Hepatocyte (in vitro differentiated cells): ENCODE data around the gene L3MBTL3. TPM values are rescaled to one million over a fixed set of nuclear protein-coding genes. Genes with fewer than 3 reads are reported as not detected.
"Not testable (repeated sequence)": the region's sequence is repeated elsewhere in the genome, so short reads cannot be mapped to it uniquely, and the experiment has no call there.

Experiments used
- DNase-seq: peaks from one replicate; pipeline ENCODE4 v3.0.0-alpha.2; 2016; ENCODE audit warnings: low spot score
- H2AFZ ChIP-seq: fragments of 200-600 bp; sonication (generic); 2 replicates; pipeline ENCODE4 v1.6.0; 2016; ENCODE audit warnings: antibody characterized with exemption, mild to moderate bottlenecking
- H3K27ac ChIP-seq: fragments of 200-600 bp; sonication (generic); 2 replicates; pipeline ENCODE4 v1.5.1; 2016; ENCODE audit warnings: mild to moderate bottlenecking
- H3K27me3 ChIP-seq: fragments of 200-600 bp; sonication (generic); 2 replicates; pipeline ENCODE4 v1.6.1; 2016
- H3K36me3 ChIP-seq: fragments of 200-600 bp; sonication (generic); replicated peaks from 2 replicates; pipeline ENCODE4 v1.5.1; 2016; ENCODE audit warnings: low read depth; ENCODE audit not compliant: insufficient read depth
- H3K4me1 ChIP-seq: fragments of 200-600 bp; sonication (generic); 2 replicates; pipeline ENCODE4 v1.5.1; 2016; ENCODE audit warnings: mild to moderate bottlenecking, moderate library complexity; ENCODE audit not compliant: insufficient read depth
- H3K4me2 ChIP-seq: fragments of 200-600 bp; sonication (generic); 2 replicates; pipeline ENCODE4 v1.6.0; 2016
- H3K4me3 ChIP-seq: fragments of 200-600 bp; sonication (generic); 2 replicates; pipeline ENCODE4 v1.5.1; 2016; ENCODE audit warnings: mild to moderate bottlenecking
- H3K79me2 ChIP-seq: fragments of 200-600 bp; sonication (generic); 2 replicates; pipeline ENCODE4 v1.6.0; 2017; ENCODE audit warnings: mild to moderate bottlenecking
- H3K9me2 ChIP-seq: fragments of 200-600 bp; sonication (generic); replicated peaks from 2 replicates; pipeline ENCODE4 v1.6.0; 2017; ENCODE audit warnings: mild to moderate bottlenecking; ENCODE audit not compliant: insufficient read depth
- H3K9me3 ChIP-seq: fragments of 200-600 bp; sonication (generic); 2 replicates; pipeline ENCODE4 v1.5.1; 2016; ENCODE audit warnings: low read depth, mild to moderate bottlenecking
- H4K20me1 ChIP-seq: fragments of 200-600 bp; sonication (generic); 2 replicates; pipeline ENCODE4 v1.6.0; 2016; ENCODE audit warnings: mild to moderate bottlenecking; ENCODE audit not compliant: insufficient read depth, poor library complexity, severe bottlenecking
- CTCF ChIP-seq: fragments of 200-600 bp; sonication (generic); IDR thresholded peaks from 2 replicates; pipeline ENCODE4 v1.5.1; 2016; ENCODE audit warnings: antibody characterized with exemption, mild to moderate bottlenecking; ENCODE audit not compliant: poor library complexity
- EZH2 ChIP-seq: fragments of 200-600 bp; sonication (generic); IDR thresholded peaks from 2 replicates; pipeline ENCODE4 v1.6.1; 2016; ENCODE audit warnings: antibody characterized with exemption, mild to moderate bottlenecking, borderline replicate concordance
- EZH2phosphoT487 ChIP-seq: fragments of 200-600 bp; sonication (generic); IDR thresholded peaks from one replicate; pipeline ENCODE4 v1.6.1; 2018; ENCODE audit warnings: antibody characterized with exemption, mild to moderate bottlenecking, low read depth, moderate library complexity; ENCODE audit not compliant: unreplicated experiment, severe bottlenecking
- WGBS: methylation state at CpG from one replicate; pipeline ENCODE4 v1.1.6; 2016; ENCODE audit warnings: low lambda C conversion rate; ENCODE audit errors: missing lambda C conversion rate; 5-methylcytosine and 5-hydroxymethylcytosine counted together
- polyA plus RNA-seq: library from polyadenylated mRNA; unstranded; fragments of >200 nt; fragmentation: Nextera tagmentation; extraction: Ambion mirVana; gene quantifications from 2 replicates; pipeline ENCODE4 v1.2.1, GENCODE V29; 2016
- total RNA-seq: library from RNA; depleted of rRNA; stranded (reverse); fragments of >200 nt; gene quantifications from 2 replicates; pipeline ENCODE4 v1.2.3, GENCODE V29; 2014

Gene L3MBTL3
- total and polyA plus RNA-seq, 2 experiments from 2014 or later, result 5.3 to 20.1 TPM

DNA sequence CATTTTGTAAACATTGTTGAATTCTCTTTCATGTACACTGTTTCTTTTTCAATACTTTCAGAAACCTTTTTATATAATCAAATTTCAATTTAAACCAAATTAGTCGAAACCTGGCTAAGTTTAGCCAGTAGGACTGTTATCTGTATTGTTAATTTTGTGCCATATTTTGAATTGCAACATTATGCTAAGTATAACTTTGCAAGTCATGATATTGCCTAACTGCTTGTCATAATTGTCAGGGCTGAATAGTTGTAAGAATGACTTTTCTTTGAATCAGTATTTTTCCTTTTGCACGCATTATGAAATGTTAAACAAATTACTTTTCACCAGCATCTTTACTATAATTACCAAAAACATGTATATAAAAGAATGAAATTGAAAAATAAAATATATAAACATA lies 121.7 kb downstream of the L3MBTL3 start:
- no peak for DNase-seq
- Histone ChIP-seq H3K27me3 (no peaks in the 10 kb centered on the region), H3K36me3 (no peaks in the 10 kb centered on the region), H3K79me2 (no peaks in the 10 kb centered on the region), H3K4me3 (no peak overlapping the region), H3K4me1 (no peaks in the 10 kb centered on the region), H3K4me2 (no peak overlapping the region), H4K20me1 (no peaks in the 10 kb centered on the region), H3K9me3 (no peaks in the 10 kb centered on the region), H2AFZ (no peak overlapping the region), H3K9me2 (no peaks in the 10 kb centered on the region), H3K27ac (no peak overlapping the region)
- TF ChIP-seq CTCF (no peak), EZH2phosphoT487 (no peak), EZH2 (no peak)
- 94% methylated on average over 2 of the region's 2 CpGs for WGBS

DNA sequence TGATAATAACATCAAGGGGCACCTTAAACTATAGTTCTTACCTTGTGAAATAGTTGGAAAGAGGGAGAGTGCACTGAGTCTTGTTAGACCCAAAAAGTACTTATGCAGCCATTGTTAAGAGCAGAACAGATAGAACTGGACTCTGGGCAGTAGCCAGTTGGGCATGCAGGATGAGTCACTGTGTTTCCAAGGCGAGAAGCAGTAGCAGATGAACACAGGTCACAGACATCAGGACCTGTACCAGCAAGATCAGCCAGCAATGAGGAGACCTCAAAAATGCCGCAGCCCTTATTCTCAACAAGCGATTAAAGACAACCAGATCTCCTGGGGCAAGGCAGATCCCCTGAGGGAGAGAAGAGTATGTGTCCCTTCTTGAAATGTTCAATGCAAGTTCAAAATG lies 125.3 kb downstream of the L3MBTL3 start:
- Histone ChIP-seq H3K9me2 (no peaks in the 10 kb centered on the region), H3K79me2 (no peaks in the 10 kb centered on the region), H4K20me1 (no peaks in the 10 kb centered on the region), H3K27me3 (no peaks in the 10 kb centered on the region), H3K9me3 (no peaks in the 10 kb centered on the region), H3K4me2 (no peak overlapping the region), H3K36me3 (no peaks in the 10 kb centered on the region), H3K4me1 (no peaks in the 10 kb centered on the region), H2AFZ (no peak overlapping the region), H3K4me3 (no peak overlapping the region), H3K27ac (no peak overlapping the region)
- WGBS, result 96% methylated on average over 3 of the region's 3 CpGs
- TF ChIP-seq CTCF (no peak), EZH2phosphoT487 (no peak), EZH2 (no peak)
- no peak for DNase-seq

GRCh38 chr6:130147111-130147510 lies 128.7 kb downstream of the L3MBTL3 start:
- DNase-seq, result no peak
- Histone ChIP-seq H4K20me1 (no peaks in the 10 kb centered on the region), H3K36me3 (no peaks in the 10 kb centered on the region), H3K4me1 (no peaks in the 10 kb centered on the region), H3K4me2 (no peak overlapping the region), H3K4me3 (no peak overlapping the region), H3K9me3 (no peaks in the 10 kb centered on the region), H3K79me2 (no peaks in the 10 kb centered on the region), H2AFZ (no peak overlapping the region), H3K9me2 (no peaks in the 10 kb centered on the region), H3K27ac (no peak overlapping the region), H3K27me3 (no peaks in the 10 kb centered on the region)
- 77% methylated on average over 3 of the region's 3 CpGs for WGBS
- no peak for TF ChIP-seq CTCF
- no peak for TF ChIP-seq EZH2
- TF ChIP-seq EZH2phosphoT487, result no peak

- Histone ChIP-seq H3K4me3 (no peak overlapping the region), H3K36me3 (no peaks in the 10 kb centered on the region), H3K27me3 (no peaks in the 10 kb centered on the region), H3K9me2 (no peaks in the 10 kb centered on the region), H4K20me1 (no peaks in the 10 kb centered on the region), H3K27ac (no peak overlapping the region), H3K4me1 (no peaks in the 10 kb centered on the region), H3K9me3 (no peaks in the 10 kb centered on the region), H2AFZ (no peak overlapping the region), H3K79me2 (no peaks in the 10 kb centered on the region), H3K4me2 (no peak overlapping the region)
- TF ChIP-seq CTCF (no peak), EZH2 (no peak), EZH2phosphoT487 (no peak)
- DNase-seq, result no peak
- 94% methylated on average over 7 of the region's 7 CpGs for WGBS
These were observed 129.8 kb downstream of the L3MBTL3 start for GRCh38 chr6:130148181-130148580.

DNA sequence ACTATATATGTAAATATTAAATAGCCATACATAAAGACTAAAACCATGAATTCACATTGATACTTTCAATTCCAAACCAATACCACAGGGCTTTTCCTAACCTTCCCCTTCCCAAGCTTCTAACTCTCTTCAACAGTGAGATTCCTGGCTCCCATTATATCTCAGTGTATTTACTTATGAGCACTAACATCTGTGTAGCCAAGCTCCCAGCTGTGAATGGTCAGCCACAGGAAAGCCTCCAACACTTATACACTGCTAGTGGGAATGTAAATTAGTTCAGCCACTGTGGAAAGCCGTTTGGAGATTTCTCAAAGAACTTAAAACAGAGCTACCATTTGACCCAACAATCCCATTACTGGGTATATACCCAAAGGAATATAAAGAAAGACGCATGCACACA lies 130.6 kb downstream of the L3MBTL3 start:
- not testable (repeated sequence) for H3K4me2 ChIP-seq, DNase-seq

More for the DNA sequence above, 130.6 kb downstream of the L3MBTL3 start:
- H3K27me3 ChIP-seq, H3K4me3 ChIP-seq, H3K79me2 ChIP-seq, H3K4me1 ChIP-seq, H3K9me2 ChIP-seq, H3K27ac ChIP-seq, H2AFZ ChIP-seq, H4K20me1 ChIP-seq, H3K36me3 ChIP-seq, H3K9me3 ChIP-seq: not testable (repeated sequence)
- WGBS, result 98% methylated on average over 2 of the region's 2 CpGs
